HEK293T (cell line): ENCODE measurements around the gene MS4A7.

Experiments
- FOXK2 ChIP-seq: fragments of 450-650 bp; IDR thresholded peaks from 2 replicates; pipeline ENCODE4 v1.6.1; 2016; ENCODE audit warnings: mild to moderate bottlenecking
- SP1 ChIP-seq: fragments of 450-650 bp; IDR thresholded peaks from 2 replicates; pipeline ENCODE4 v1.6.1; 2017
- SUZ12 ChIP-seq: fragments of 450-650 bp; IDR thresholded peaks from 2 replicates; pipeline ENCODE4 v1.6.1; 2016; ENCODE audit warnings: mild to moderate bottlenecking
- TF ChIP-seq, protein P1 (sequence below): fragments of 450-650 bp; IDR thresholded peaks from 2 replicates; pipeline ENCODE4 v1.6.1; 2016

- TF ChIP-seq SUZ12 (no peak), FOXK2 (no peak), SP1 (no peak)
- TF ChIP-seq, protein P1, sequence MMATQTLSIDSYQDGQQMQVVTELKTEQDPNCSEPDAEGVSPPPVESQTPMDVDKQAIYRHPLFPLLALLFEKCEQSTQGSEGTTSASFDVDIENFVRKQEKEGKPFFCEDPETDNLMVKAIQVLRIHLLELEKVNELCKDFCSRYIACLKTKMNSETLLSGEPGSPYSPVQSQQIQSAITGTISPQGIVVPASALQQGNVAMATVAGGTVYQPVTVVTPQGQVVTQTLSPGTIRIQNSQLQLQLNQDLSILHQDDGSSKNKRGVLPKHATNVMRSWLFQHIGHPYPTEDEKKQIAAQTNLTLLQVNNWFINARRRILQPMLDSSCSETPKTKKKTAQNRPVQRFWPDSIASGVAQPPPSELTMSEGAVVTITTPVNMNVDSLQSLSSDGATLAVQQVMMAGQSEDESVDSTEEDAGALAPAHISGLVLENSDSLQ: no peak
Observed at GRCh38 chr11:60367009-60367408, 11.3 kb upstream of the MS4A7 start.
